IPS DF 6.9 (cell line): ENCODE measurements around the gene IL20RA.

Experiments used
- DNase-seq: peaks from one replicate; pipeline ENCODE4 v3.0.0-alpha.2; 2013; ENCODE audit warnings: low read depth, low spot score
- H3K27ac ChIP-seq: one replicate; pipeline ENCODE4 v1.5.1; 2013; ENCODE audit warnings: low read length, control low read depth
- H3K27me3 ChIP-seq: 2 replicates; pipeline ENCODE4 v1.6.1; 2013; ENCODE audit warnings: mild to moderate bottlenecking, low read length; ENCODE audit not compliant: control insufficient read depth, insufficient read depth
- H3K36me3 ChIP-seq: 2 replicates; pipeline ENCODE4 v1.6.1; 2013; ENCODE audit warnings: low read length; ENCODE audit not compliant: control insufficient read depth, insufficient read depth
- H3K4me1 ChIP-seq: 2 replicates; pipeline ENCODE4 v1.6.1; 2013; ENCODE audit warnings: low read length; ENCODE audit not compliant: control insufficient read depth, insufficient read depth
- H3K4me3 ChIP-seq: 2 replicates; pipeline ENCODE4 v1.5.1; 2013; ENCODE audit warnings: mild to moderate bottlenecking, low read length
- H3K9me3 ChIP-seq: 2 replicates; pipeline ENCODE4 v1.6.1; 2013; ENCODE audit warnings: low read length, inconsistent platforms; ENCODE audit not compliant: control insufficient read depth, insufficient read depth
- WGBS: extraction: QIAGEN DNeasy Blood & Tissue Kit; methylation state at CpG from one replicate; pipeline ENCODE4 v1.1.7; 2013; ENCODE audit warnings: mixed read lengths, missing lambda C conversion rate; ENCODE audit not compliant: insufficient read length, insufficient coverage; 5-methylcytosine and 5-hydroxymethylcytosine counted together

Gene IL20RA

GRCh38 chr6:137008204-137008603 lies 36.6 kb downstream of the IL20RA start:
- H3K36me3 ChIP-seq: no peaks in the 10 kb centered on the region
- no peaks in the 10 kb centered on the region for H3K27me3 ChIP-seq
- no peak overlapping the region for H3K4me3 ChIP-seq
- H3K27ac ChIP-seq: no peak overlapping the region
- no CpG with 5 or more reads among the region's 9 CpGs for WGBS
- no peaks in the 10 kb centered on the region for H3K4me1 ChIP-seq
- no peak for DNase-seq
- H3K9me3 ChIP-seq: no peaks in the 10 kb centered on the region

GRCh38 chr6:137006056-137006455 lies 38.7 kb downstream of the IL20RA start:
- Histone ChIP-seq H3K4me3 (no peak overlapping the region), H3K27me3 (no peaks in the 10 kb centered on the region), H3K27ac (no peak overlapping the region), H3K36me3 (no peaks in the 10 kb centered on the region), H3K9me3 (no peaks in the 10 kb centered on the region), H3K4me1 (peaks cover 3% of the 10 kb centered on the region; the same call in 1 of the 2 replicates)
- DNase-seq: no peak
- no CpG with 5 or more reads among the region's 9 CpGs for WGBS

GRCh38 chr6:137005073-137005472 lies 39.7 kb downstream of the IL20RA start:
- H3K4me1 ChIP-seq: peaks cover 4% of the 10 kb centered on the region; the same call in 1 of the 2 replicates
- no peak overlapping the region for H3K4me3 ChIP-seq
- no peak overlapping the region for H3K27ac ChIP-seq
- no peaks in the 10 kb centered on the region for H3K27me3 ChIP-seq
- DNase-seq: no peak
- WGBS: no CpG with 5 or more reads among the region's 6 CpGs
- H3K36me3 ChIP-seq: no peaks in the 10 kb centered on the region
- H3K9me3 ChIP-seq: no peaks in the 10 kb centered on the region

GRCh38 chr6:137002505-137002904 lies 42.3 kb downstream of the IL20RA start:
- DNase-seq: no peak
- Histone ChIP-seq H3K4me3 (no peak overlapping the region), H3K9me3 (no peaks in the 10 kb centered on the region; the same call in 1 of the 2 replicates), H3K36me3 (no peaks in the 10 kb centered on the region), H3K4me1 (peaks cover 4% of the 10 kb centered on the region; the same call in 1 of the 2 replicates), H3K27me3 (no peaks in the 10 kb centered on the region), H3K27ac (no peak overlapping the region)
- no CpG with 5 or more reads among the region's 3 CpGs for WGBS

GRCh38 chr6:137001977-137002302 lies 42.8 kb downstream of the IL20RA start:
- WGBS: no CpG with 5 or more reads among the region's 7 CpGs
- no peak overlapping the region for H3K4me3 ChIP-seq

GRCh38 chr6:137001299-137001976 lies 43.3 kb downstream of the IL20RA start:
- no peaks in the 10 kb centered on the region for H3K27me3 ChIP-seq
- H3K9me3 ChIP-seq: no peaks in the 10 kb centered on the region; the same call in 1 of the 2 replicates
- WGBS: no CpG with 5 or more reads among the region's 17 CpGs
- no peaks in the 10 kb centered on the region for H3K36me3 ChIP-seq
- H3K4me1 ChIP-seq: peaks cover 4% of the 10 kb centered on the region; the same call in 1 of the 2 replicates
- no peak for DNase-seq
- H3K27ac ChIP-seq: no peak overlapping the region
- H3K4me3 ChIP-seq: no peak overlapping the region

More at GRCh38 chr6:137001977-137002302, 42.8 kb downstream of the IL20RA start:
- Histone ChIP-seq H3K9me3 (no peaks in the 10 kb centered on the region; the same call in 1 of the 2 replicates), H3K36me3 (no peaks in the 10 kb centered on the region), H3K27ac (no peak overlapping the region), H3K4me1 (peaks cover 4% of the 10 kb centered on the region; the same call in 1 of the 2 replicates), H3K27me3 (no peaks in the 10 kb centered on the region)
- no peak for DNase-seq

GRCh38 chr6:137000825-137001224 lies 43.9 kb downstream of the IL20RA start:
- no CpG with 5 or more reads among the region's 3 CpGs for WGBS
- Histone ChIP-seq H3K27ac (no peak overlapping the region), H3K27me3 (no peaks in the 10 kb centered on the region), H3K4me1 (peaks cover 4% of the 10 kb centered on the region; the same call in 1 of the 2 replicates), H3K4me3 (no peak overlapping the region), H3K9me3 (no peaks in the 10 kb centered on the region; the same call in 1 of the 2 replicates), H3K36me3 (no peaks in the 10 kb centered on the region)
- no peak for DNase-seq

- H3K36me3 ChIP-seq: no peaks in the 10 kb centered on the region
- no peak overlapping the region for H3K27ac ChIP-seq
- DNase-seq: no peak
- no peaks in the 10 kb centered on the region for H3K4me1 ChIP-seq
- no peak overlapping the region for H3K4me3 ChIP-seq
- H3K27me3 ChIP-seq: no peaks in the 10 kb centered on the region
- no peaks in the 10 kb centered on the region; the same call in 1 of the 2 replicates for H3K9me3 ChIP-seq
Measured at GRCh38 chr6:136995521-136995920, 49.2 kb downstream of the IL20RA start.

GRCh38 chr6:136994782-136995181 lies 50.0 kb downstream of the IL20RA start:
- DNase-seq: no peak
- Histone ChIP-seq H3K4me1 (no peaks in the 10 kb centered on the region), H3K36me3 (no peaks in the 10 kb centered on the region), H3K27ac (no peak overlapping the region), H3K9me3 (no peaks in the 10 kb centered on the region; the same call in 1 of the 2 replicates), H3K27me3 (no peaks in the 10 kb centered on the region), H3K4me3 (no peak overlapping the region)
- WGBS: no CpG with 5 or more reads among the region's 5 CpGs

GRCh38 chr6:136992113-136992512 lies 52.7 kb downstream of the IL20RA start:
- no peak for DNase-seq
- WGBS: no CpG with 5 or more reads among the region's 3 CpGs

GRCh38 chr6:136991646-136992045 lies 53.1 kb downstream of the IL20RA start:
- no peak overlapping the region for H3K4me3 ChIP-seq
- no peaks in the 10 kb centered on the region for H3K9me3 ChIP-seq
- no peaks in the 10 kb centered on the region for H3K36me3 ChIP-seq
- H3K27ac ChIP-seq: no peak overlapping the region
- no peak for DNase-seq
- no peaks in the 10 kb centered on the region for H3K27me3 ChIP-seq
- H3K4me1 ChIP-seq: 0 out of 2 replicates have a peak, but pooled peaks cover 1% of the 10 kb centered on the region

More at GRCh38 chr6:136992113-136992512, 52.7 kb downstream of the IL20RA start:
- Histone ChIP-seq H3K27ac (no peak overlapping the region), H3K36me3 (no peaks in the 10 kb centered on the region), H3K27me3 (no peaks in the 10 kb centered on the region), H3K4me1 (0 out of 2 replicates have a peak, but pooled peaks cover 1% of the 10 kb centered on the region), H3K4me3 (no peak overlapping the region), H3K9me3 (no peaks in the 10 kb centered on the region)
